GM19023 (cell line): ENCODE results near the gene FGF22.
A peak's percentile ranks its signal among the peaks of the same experiment; 100 is the strongest.
"Not testable (repeated sequence)": the region's sequence is repeated elsewhere in the genome, so short reads cannot be mapped to it uniquely, and the experiment has no call there.

Source experiments
- ATAC-seq: cut with Tn5 transposase; IDR thresholded peaks from one replicate; pipeline ENCODE4 v1.9.1; 2021; ENCODE audit warnings: mild to moderate bottlenecking, moderate library complexity; ENCODE audit not compliant: unreplicated experiment

The FGF22 gene

DNA sequence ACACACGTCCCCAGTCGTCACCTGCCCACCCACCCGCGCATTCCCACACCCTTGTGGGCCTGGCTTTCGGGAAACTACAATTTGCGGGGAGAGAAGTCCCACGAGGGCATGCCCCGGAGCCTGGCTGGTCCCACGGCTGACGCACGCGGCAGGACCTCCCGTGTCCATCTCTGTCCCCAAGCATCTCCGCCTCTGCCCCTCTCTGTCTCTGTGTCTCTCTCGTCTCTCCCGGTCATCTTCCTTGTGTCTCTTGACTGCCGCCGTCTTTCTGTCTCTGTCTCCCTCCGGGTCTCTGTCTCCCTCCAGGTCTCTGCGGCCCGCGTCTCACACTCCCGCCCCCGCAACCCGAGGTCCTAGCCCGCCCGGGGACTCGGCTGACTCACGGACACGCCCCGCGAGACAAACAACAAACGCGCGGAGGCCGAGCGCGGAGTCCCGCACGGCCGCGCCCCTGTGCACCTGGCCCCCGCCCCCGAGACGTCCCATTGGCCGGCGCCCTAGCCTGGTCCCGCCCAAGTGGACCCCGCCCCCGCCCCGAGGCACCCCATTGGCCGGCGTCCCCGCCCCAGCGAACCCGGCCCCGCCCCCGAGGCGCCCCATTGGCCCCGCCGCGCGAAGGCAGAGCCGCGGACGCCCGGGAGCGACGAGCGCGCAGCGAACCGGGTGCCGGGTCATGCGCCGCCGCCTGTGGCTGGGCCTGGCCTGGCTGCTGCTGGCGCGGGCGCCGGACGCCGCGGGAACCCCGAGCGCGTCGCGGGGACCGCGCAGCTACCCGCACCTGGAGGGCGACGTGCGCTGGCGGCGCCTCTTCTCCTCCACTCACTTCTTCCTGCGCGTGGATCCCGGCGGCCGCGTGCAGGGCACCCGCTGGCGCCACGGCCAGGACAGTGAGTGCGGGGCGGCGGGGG, at the start of gene FGF22:
Gene FGF22 (plus strand): TSS at position 627 of the 908 bp plus-strand sequence. CDS start 47 bp downstream, at position 674.
- peak; percentile 42 for ATAC-seq

- ATAC-seq: no peak
These were observed 49.3 kb upstream of the FGF22 start for GRCh38 chr19:590396-590745.

DNA sequence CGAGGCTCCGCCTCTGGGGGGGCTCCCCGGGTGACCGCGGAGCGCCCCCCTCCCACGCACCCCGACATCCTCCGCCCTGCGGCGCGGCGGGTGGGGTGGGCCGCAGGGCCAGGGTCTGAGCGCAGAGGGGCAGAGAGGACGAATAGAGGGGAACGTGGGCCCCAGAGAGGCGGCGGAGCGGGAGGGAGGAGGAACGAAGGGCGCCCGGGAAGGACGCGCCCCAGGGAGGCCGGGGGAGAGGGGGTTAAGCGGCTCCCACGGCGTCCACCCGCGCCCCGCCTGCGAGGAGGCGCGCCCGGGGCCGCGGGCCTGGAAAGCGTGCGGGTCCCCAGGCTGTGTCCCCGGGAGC, 49.0 kb upstream of the FGF22 start:
- no peak for ATAC-seq

- no peak for ATAC-seq
These were observed 48.4 kb upstream of the FGF22 start for GRCh38 chr19:591099-591958.

- no peak for ATAC-seq
These were observed 47.6 kb upstream of the FGF22 start for GRCh38 chr19:592101-592500.

GRCh38 chr19:593055-593454, 46.6 kb upstream of the FGF22 start:
- no peak for ATAC-seq

DNA sequence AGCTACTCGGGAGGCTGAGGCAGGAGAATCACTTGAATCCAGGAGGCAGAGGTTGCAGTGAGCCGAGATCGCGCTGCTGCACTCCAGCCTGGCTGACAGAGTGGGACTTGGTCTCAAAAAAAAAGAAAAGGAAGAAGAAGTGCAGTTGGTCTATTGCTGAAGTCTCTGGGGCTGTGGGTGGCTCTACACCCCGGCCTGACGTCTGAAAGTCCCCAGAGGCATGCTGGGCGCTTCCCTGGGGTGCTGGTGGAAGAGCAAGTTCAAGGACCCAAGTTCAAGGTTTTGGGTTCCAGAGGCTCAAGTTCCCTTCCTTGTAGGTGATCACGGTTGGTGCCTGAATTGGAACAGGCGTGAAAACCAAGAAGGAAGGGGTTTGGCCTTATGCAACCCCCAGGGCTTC, 46.2 kb upstream of the FGF22 start:
- ATAC-seq: no peak

- ATAC-seq: no peak
These were observed 45.3 kb upstream of the FGF22 start for GRCh38 chr19:594265-594870.

GRCh38 chr19:595326-596262, 44.1 kb upstream of the FGF22 start:
- ATAC-seq: no peak

DNA sequence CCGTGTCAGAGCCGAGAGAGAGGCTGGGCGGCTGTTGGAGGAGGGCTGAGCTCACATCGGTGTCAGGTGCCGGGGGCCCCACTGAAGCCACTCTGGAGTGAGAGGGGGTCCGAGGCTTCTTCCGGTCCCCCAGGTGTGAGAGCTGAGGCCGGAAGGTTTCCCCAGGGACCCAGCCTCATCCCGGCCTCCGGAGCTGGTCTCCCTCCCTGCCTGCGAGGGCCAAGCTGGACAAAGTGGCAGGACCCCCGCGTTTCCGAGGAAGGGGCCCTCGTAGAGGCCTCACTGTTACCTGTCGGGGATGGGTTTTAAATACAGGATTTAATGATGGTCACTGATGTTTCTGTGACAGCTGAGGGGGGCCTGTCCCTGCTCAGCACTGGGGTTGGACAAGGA, 43.4 kb upstream of the FGF22 start:
- no peak for ATAC-seq

- no peak for ATAC-seq
These were observed 42.0 kb upstream of the FGF22 start for GRCh38 chr19:597406-598315.

DNA sequence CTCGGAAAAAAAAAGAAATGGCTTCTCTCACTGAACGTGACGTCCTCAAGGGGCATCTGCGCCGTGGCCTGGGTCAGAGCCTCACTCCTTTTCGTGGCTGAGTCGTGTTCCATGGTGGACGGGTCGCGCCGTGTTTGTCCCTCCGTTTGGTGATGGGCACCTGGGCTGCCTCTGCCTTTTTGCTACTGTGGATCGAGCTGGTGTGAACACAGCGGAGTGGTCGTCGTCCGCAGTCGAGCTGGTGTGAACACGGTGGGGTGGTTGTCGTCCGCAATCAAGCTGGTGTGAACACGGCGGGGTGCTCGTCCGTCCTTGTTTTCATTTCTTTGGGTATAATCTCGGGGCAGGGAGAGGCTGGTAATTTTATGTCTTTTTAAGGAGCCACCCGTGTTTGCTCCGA, 38.4 kb upstream of the FGF22 start:
- ATAC-seq: no peak

DNA sequence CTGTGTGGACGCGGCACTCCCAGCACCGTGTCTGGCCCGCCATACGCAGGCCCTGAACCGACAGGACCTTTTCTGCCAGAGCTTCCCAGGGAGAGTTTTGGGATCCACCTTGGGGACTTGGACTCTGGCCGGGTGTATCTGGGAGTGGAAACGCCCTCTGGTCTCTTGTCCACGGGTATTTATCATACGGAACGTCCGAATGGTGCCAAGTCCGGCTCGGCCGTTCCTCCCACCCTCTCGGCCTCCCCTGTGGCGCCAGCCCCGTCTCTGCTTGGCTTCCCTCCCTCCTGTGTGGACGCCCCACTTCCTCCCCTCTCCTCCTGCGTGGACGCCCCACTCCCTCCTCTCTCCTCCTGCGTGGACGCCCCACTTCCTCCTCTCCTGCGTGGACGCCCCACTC, 37.9 kb upstream of the FGF22 start:
- ATAC-seq: no peak

GRCh38 chr19:602391-603301, 37.0 kb upstream of the FGF22 start:
- no peak for ATAC-seq

DNA sequence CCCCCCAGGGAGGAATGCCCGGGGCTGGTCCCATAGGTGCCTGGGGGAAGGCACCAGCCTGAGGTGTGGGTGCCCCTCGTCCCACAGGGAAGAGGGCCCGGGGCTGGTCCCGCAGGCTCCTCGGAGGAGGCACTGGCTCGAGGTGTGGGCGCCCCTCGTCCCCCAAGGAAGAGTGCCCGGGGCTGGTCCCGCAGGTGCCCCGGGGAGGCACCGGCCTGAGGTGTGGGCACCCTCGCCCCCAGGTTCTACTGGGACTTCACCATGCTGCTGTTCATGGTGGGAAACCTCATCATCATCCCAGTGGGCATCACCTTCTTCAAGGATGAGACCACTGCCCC, 36.4 kb upstream of the FGF22 start:
- ATAC-seq: not testable (repeated sequence)

DNA sequence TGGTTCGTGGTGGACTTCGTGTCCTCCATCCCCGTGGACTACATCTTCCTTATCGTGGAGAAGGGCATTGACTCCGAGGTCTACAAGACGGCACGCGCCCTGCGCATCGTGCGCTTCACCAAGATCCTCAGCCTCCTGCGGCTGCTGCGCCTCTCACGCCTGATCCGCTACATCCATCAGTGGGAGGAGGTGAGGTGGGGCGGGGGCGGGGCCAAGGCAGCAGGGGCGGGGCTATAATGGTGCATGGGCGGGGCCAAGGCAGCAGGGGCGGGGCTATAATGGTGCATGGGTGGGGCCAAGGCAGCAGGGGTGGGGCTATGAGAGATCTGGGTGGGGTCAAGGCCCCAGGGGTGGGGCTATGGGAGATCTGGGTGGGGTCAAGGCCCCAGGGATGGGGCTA, 35.9 kb upstream of the FGF22 start:
- not testable (repeated sequence) for ATAC-seq

- ATAC-seq: no peak
These were observed 35.3 kb upstream of the FGF22 start for GRCh38 chr19:604355-604754.
